Neuronal stem cell (in vitro differentiated cells): ENCODE results near the gene ADPRHL1.
"Not testable (repeated sequence)": the region's sequence is repeated elsewhere in the genome, so short reads cannot be mapped to it uniquely, and the experiment has no call there.

ENCODE experiments used
- DNase-seq: peaks from one replicate; pipeline ENCODE4 v3.0.0-alpha.2; 2013; ENCODE audit warnings: low spot score
- H2AFZ ChIP-seq: one replicate; pipeline ENCODE4 v1.6.1; 2013; ENCODE audit warnings: mild to moderate bottlenecking, low read length, inconsistent platforms
- H2AK5ac ChIP-seq: 2 replicates; pipeline ENCODE4 v1.6.1; 2013; ENCODE audit warnings: low read depth, mild to moderate bottlenecking, inconsistent platforms, low read length, moderate library complexity, mixed read lengths
- H2BK120ac ChIP-seq: 2 replicates; pipeline ENCODE4 v1.6.1; 2013; ENCODE audit warnings: low read depth, mild to moderate bottlenecking, inconsistent platforms, low read length, moderate library complexity, mixed read lengths
- H2BK12ac ChIP-seq: one replicate; pipeline ENCODE4 v1.6.1; 2013; ENCODE audit warnings: low read length, inconsistent platforms
- H2BK15ac ChIP-seq: 2 replicates; pipeline ENCODE4 v1.6.1; 2013; ENCODE audit warnings: mild to moderate bottlenecking, low read length, inconsistent platforms, mixed read lengths
- H2BK5ac ChIP-seq: one replicate; pipeline ENCODE4 v1.6.1; 2013; ENCODE audit warnings: inconsistent platforms, mild to moderate bottlenecking, low read length, moderate library complexity
- H3K14ac ChIP-seq: one replicate; pipeline ENCODE4 v1.6.1; 2013; ENCODE audit warnings: low read length, inconsistent platforms
- H3K18ac ChIP-seq: 2 replicates; pipeline ENCODE4 v1.6.1; 2013; ENCODE audit warnings: low read length, inconsistent platforms
- H3K23ac ChIP-seq: 2 replicates; pipeline ENCODE4 v1.6.1; 2013; ENCODE audit warnings: low read depth, mild to moderate bottlenecking, mixed read lengths, low read length, inconsistent platforms; ENCODE audit not compliant: poor library complexity
- H3K27ac ChIP-seq: replicated peaks from 3 replicates; pipeline ENCODE4 v1.5.1; 2013; ENCODE audit warnings: low read length, inconsistent platforms
- H3K27me3 ChIP-seq, 3 experiments: 2 replicates each; pipeline ENCODE4 v1.6.1; 2013; ENCODE audit warnings: low read length in 3 of 3, mild to moderate bottlenecking in 2 of 3, inconsistent platforms in 1 of 3, low read depth in 1 of 3, mixed read lengths in 1 of 3, moderate library complexity in 1 of 3; ENCODE audit not compliant: control insufficient read depth in 3 of 3, insufficient read depth in 3 of 3
- H3K36me3 ChIP-seq, 2 donors: replicated peaks in 1 of 2; 2 replicates each; pipeline ENCODE4 v1.6.1; 2013; ENCODE audit warnings: low read length in 2 of 2; ENCODE audit not compliant: control insufficient read depth in 2 of 2, insufficient read depth in 2 of 2
- H3K4ac ChIP-seq: 2 replicates; pipeline ENCODE4 v1.6.1; 2013; ENCODE audit warnings: inconsistent platforms, mild to moderate bottlenecking, low read length, moderate library complexity
- H3K4me1 ChIP-seq, 2 donors: 1 replicate in 1 of 2; 2 replicates in 1 of 2; pipeline ENCODE4 v1.6.1; 2013; ENCODE audit warnings: low read length in 2 of 2, low read depth in 1 of 2; ENCODE audit not compliant: control insufficient read depth in 2 of 2, insufficient read depth in 1 of 2
- H3K4me2 ChIP-seq: one replicate; pipeline ENCODE4 v1.6.1; 2013; ENCODE audit warnings: mild to moderate bottlenecking, low read length, inconsistent platforms; ENCODE audit not compliant: insufficient read depth, poor library complexity, severe bottlenecking
- H3K4me3 ChIP-seq, 2 donors: 2 replicates each; pipeline ENCODE4 v1.5.1; 2013; ENCODE audit warnings: low read length in 2 of 2, mild to moderate bottlenecking in 2 of 2, inconsistent platforms in 1 of 2, moderate library complexity in 1 of 2
- H3K79me1 ChIP-seq: one replicate; pipeline ENCODE4 v1.6.1; 2013; ENCODE audit warnings: low read depth, mild to moderate bottlenecking, inconsistent platforms, low read length, moderate library complexity
- H3K9ac ChIP-seq: one replicate; pipeline ENCODE4 v1.6.1; 2013; ENCODE audit warnings: mild to moderate bottlenecking, low read depth, low read length, inconsistent platforms; ENCODE audit not compliant: poor library complexity
- H3K9me3 ChIP-seq, 2 donors: replicated peaks in 1 of 2; 2 replicates each; pipeline versions ENCODE3 to v1.6.1; 2013; ENCODE audit warnings: low read length in 2 of 2, mild to moderate bottlenecking in 2 of 2, inconsistent platforms in 1 of 2, low read depth in 1 of 2, mixed read lengths in 1 of 2, moderate library complexity in 1 of 2; ENCODE audit not compliant: control insufficient read depth in 2 of 2, insufficient read depth in 1 of 2
- H4K8ac ChIP-seq: one replicate; pipeline ENCODE4 v1.6.1; 2013; ENCODE audit warnings: low read depth, mild to moderate bottlenecking, inconsistent platforms, low read length, moderate library complexity
- H4K91ac ChIP-seq: one replicate; pipeline ENCODE4 v1.6.1; 2013; ENCODE audit warnings: low read length, low read depth, mild to moderate bottlenecking, inconsistent platforms; ENCODE audit not compliant: poor library complexity
- WGBS, 2 donors: extraction: QIAGEN DNeasy Blood & Tissue Kit; methylation state at CpG; one replicate each; pipeline ENCODE4 v1.1.7; 2013; ENCODE audit warnings: missing lambda C conversion rate in 2 of 2, mixed read lengths in 1 of 2; ENCODE audit not compliant: insufficient read length in 2 of 2, insufficient replicate concordance in 1 of 2; ENCODE audit errors: extremely low coverage in 2 of 2; 5-methylcytosine and 5-hydroxymethylcytosine counted together

The ADPRHL1 gene

DNA sequence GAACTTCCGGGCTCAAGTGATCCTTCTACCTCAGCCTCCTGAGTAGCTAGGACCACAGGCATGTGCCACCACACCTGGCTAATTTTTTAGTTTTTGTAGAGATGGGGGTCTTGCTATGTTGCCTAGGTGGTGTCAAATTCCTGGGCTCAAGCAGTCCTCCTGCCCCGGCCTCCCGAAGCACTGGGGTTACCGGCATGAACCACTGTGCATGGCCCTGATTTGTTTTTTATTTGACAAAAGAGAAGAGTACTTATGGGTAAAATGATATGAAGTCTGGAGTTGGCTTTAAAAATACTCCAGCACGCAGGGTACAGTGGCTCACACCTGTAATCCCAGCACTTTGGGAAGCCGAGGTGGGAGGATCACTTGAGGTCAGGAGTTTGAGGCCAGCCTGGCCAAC is 84.9 kb downstream of the ADPRHL1 start:
- H3K18ac ChIP-seq, H3K23ac ChIP-seq, H3K4me3 ChIP-seq, H3K4me1 ChIP-seq, H3K4ac ChIP-seq, H3K36me3 ChIP-seq, H3K79me1 ChIP-seq, H3K4me2 ChIP-seq, H2BK15ac ChIP-seq, H4K91ac ChIP-seq, H3K9me3 ChIP-seq, H2AFZ ChIP-seq, DNase-seq, H3K27ac ChIP-seq, H3K14ac ChIP-seq, H4K8ac ChIP-seq, H3K27me3 ChIP-seq, H2BK120ac ChIP-seq, H2AK5ac ChIP-seq, H3K9ac ChIP-seq, H2BK12ac ChIP-seq, H2BK5ac ChIP-seq: not testable (repeated sequence)
- WGBS, 2 donors, result no CpG with 5 or more reads among the region's 6 CpGs

DNA sequence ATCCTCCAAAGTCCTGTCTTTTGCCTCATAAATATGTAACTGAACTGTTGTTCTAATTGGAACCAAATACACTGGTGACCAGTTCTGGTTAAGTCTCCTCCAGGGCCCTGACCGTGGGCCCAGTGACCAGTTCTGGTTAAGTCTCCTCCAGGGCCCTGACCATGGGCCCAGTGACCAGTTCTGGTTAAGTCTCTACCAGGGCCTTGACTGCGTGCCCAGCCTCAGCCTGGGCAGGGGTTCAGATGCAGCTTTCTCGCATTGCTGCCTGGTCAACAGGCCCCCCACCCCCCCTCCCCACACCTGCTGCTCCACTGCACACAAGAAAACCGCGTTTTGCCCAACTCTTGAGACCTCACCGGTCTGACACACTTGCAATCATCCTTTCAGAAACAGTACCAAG is 85.5 kb downstream of the ADPRHL1 start:
- H3K27me3 ChIP-seq, result peaks cover 0 to 4% (median 0%) of the 10 kb centered on the region in 3 experiments
- no peak overlapping the region for H3K18ac ChIP-seq
- peaks cover 0 to 3% of the 10 kb centered on the region in 2 donors for H3K9me3 ChIP-seq
- H3K4me3 ChIP-seq, result no peak overlapping the region
- H3K4ac ChIP-seq, result no peak overlapping the region
- H3K9ac ChIP-seq, result no peak overlapping the region
- H4K8ac ChIP-seq, result no peak overlapping the region
- no peak overlapping the region for H2BK120ac ChIP-seq
- peaks cover 2 to 4% of the 10 kb centered on the region in 2 donors for H3K4me1 ChIP-seq
- H3K27ac ChIP-seq, result no peak overlapping the region
- no peak overlapping the region for H3K4me2 ChIP-seq
- no peak overlapping the region for H2AFZ ChIP-seq
- no peak overlapping the region for H2BK15ac ChIP-seq
- H3K79me1 ChIP-seq, result peaks cover 6% of the 10 kb centered on the region
- no peak overlapping the region for H2BK12ac ChIP-seq
- no CpG with 5 or more reads among the region's 6 CpGs for WGBS, 2 donors
- H4K91ac ChIP-seq, result no peak overlapping the region
- H3K23ac ChIP-seq, result no peak overlapping the region
- no peak overlapping the region for H2BK5ac ChIP-seq
- no peak overlapping the region for H2AK5ac ChIP-seq
- no peaks in the 10 kb centered on the region for H3K36me3 ChIP-seq
- no peak overlapping the region for H3K14ac ChIP-seq
- DNase-seq, result no peak

DNA sequence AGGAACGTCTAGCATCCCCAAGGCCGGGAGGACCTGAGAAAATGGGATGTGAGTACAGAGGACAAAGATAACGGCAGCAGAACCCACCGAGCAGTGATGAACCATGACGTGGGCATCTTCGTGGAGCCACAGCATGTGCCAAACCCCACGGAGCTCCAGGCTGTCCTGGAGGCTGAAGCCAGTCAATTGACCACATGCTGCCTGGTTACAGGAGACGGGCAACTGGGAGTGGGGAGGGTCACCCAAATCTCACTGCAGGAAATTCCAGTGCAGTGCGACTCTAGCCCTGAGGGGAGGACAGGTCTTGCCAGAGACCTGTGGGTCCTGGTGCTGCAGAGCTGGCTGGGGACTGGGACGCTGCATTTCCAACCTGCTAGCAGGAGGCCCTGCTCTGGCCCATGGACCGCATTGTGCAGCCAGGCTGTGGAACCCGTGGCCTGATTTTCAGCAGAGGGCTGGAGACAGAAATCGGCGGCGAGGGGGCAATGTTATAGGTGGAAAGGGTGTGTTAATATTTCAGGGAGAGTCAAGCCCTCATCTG is 86.2 kb downstream of the ADPRHL1 start:
- no peak for DNase-seq
- peaks cover 2 to 6% of the 10 kb centered on the region in 2 donors for H3K4me1 ChIP-seq
- H3K9me3 ChIP-seq, result peaks cover 0 to 3% of the 10 kb centered on the region in 2 donors

DNA sequence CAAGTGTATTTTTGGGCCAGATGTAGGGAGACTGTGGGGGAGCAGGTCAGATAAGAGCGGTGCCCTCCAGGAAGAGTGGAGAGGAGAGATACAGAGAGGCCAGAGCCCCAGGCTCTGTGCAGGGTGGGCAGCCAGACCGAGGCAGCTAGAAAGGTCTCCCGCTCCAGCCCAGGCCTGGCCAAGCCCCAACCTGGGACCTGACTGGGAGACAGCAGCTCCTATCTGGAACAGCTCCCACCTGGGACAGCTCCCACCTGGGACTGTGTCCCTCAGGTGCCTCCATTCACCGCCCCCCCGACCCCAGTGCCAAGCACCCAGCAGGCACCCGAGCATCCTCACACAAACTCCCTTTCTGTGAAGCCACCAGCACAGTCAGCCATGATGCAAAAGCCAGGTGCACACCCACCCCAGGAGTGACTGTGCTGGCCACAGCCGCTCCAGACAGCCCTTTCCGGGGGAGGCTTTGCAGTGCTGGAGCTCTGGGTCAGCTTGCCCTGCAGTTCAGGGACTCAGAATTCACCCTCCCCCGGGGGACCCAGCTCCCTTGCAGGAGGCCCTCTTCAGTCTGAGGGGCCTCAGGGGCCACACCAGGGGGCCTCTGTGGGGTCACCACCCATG is 87.2 kb downstream of the ADPRHL1 start:
- Histone ChIP-seq H2BK15ac (peak overlapping the region; percentile 87), H3K23ac (peak overlapping the region; percentile 75), H3K4ac (no peak overlapping the region), H3K27ac (no peak overlapping the region), H2BK12ac (peak overlapping the region; percentile 30), H3K9ac (no peak overlapping the region), H3K18ac (peak overlapping the region; percentile 67), H4K91ac (no peak overlapping the region), H3K4me2 (no peak overlapping the region), H3K79me1 (peaks cover 6% of the 10 kb centered on the region), H2BK120ac (no peak overlapping the region), H2BK5ac (peak overlapping the region; percentile 82), H4K8ac (no peak overlapping the region), H3K27me3 (peaks cover 0 to 8% (median 0%) of the 10 kb centered on the region in 3 experiments), H3K14ac (no peak overlapping the region), H2AFZ (no peak overlapping the region), H3K4me3 (no peak overlapping the region), H3K4me1 (peaks cover 2 to 6% of the 10 kb centered on the region in 2 donors), H2AK5ac (peak overlapping the region; percentile 97), H3K36me3 (no peaks in the 10 kb centered on the region), H3K9me3 (peaks cover 0 to 3% of the 10 kb centered on the region in 2 donors)
- WGBS, 2 donors, result no CpG with 5 or more reads among the region's 9 CpGs
- DNase-seq, result no peak

More for the DNA sequence above, 86.2 kb downstream of the ADPRHL1 start:
- Histone ChIP-seq H3K9ac (no peak overlapping the region), H2BK5ac (no peak overlapping the region), H3K4me3 (no peak overlapping the region), H2BK12ac (no peak overlapping the region), H2AFZ (no peak overlapping the region), H3K79me1 (peaks cover 6% of the 10 kb centered on the region), H3K23ac (peak overlapping the region; percentile 58), H2BK120ac (no peak overlapping the region), H4K8ac (no peak overlapping the region), H3K36me3 (no peaks in the 10 kb centered on the region), H2AK5ac (peak overlapping the region; percentile 68), H4K91ac (no peak overlapping the region), H3K27me3 (peaks cover 0 to 8% (median 0%) of the 10 kb centered on the region in 3 experiments), H2BK15ac (no peak overlapping the region), H3K4ac (no peak overlapping the region), H3K14ac (no peak overlapping the region), H3K18ac (no peak overlapping the region), H3K27ac (no peak overlapping the region), H3K4me2 (no peak overlapping the region)
- no CpG with 5 or more reads among the region's 15 CpGs for WGBS, 2 donors
